ENCODE measurements around the gene LCTL.

- TF ChIP-seq SIN3A (IDR thresholded peaks at IDR 0.05; ENCODE audit: borderline replicate concordance, insufficient read depth, low read length): no peak
- TF ChIP-seq POLR2AphosphoS5 (IDR thresholded peaks at IDR 0.05; ENCODE audit: low read depth, low read length): no peak
- no peak for TF ChIP-seq REST (IDR thresholded peaks at IDR 0.05; ENCODE audit: insufficient read depth in 1 of 2, low read depth in 2 of 2, low read length in 2 of 2)
- no peak for TF ChIP-seq TAF1 (IDR thresholded peaks at IDR 0.05; ENCODE audit: borderline replicate concordance, insufficient read depth, low read length)
- no peak for TF ChIP-seq FOXP2 (optimal IDR thresholded peaks at IDR 0.05; ENCODE audit: borderline replicate concordance, extremely low read depth, extremely low read length, insufficient read depth)
Measured at GRCh38 chr15:66505430-66505811, 60.4 kb downstream of the LCTL start.
